SH-SY5Y (cell line): Measurements from ENCODE around the gene TCF12.

Source experiments
- GATA2 ChIP-seq: IDR thresholded peaks from 2 replicates; pipeline ENCODE4 v1.6.1; 2011; ENCODE audit warnings: mild to moderate bottlenecking, low read depth, low read length
- GATA3 ChIP-seq: IDR thresholded peaks from 2 replicates; pipeline ENCODE4 v1.6.1; 2011; ENCODE audit warnings: low read depth, mild to moderate bottlenecking, low read length, moderate library complexity

Gene TCF12

DNA sequence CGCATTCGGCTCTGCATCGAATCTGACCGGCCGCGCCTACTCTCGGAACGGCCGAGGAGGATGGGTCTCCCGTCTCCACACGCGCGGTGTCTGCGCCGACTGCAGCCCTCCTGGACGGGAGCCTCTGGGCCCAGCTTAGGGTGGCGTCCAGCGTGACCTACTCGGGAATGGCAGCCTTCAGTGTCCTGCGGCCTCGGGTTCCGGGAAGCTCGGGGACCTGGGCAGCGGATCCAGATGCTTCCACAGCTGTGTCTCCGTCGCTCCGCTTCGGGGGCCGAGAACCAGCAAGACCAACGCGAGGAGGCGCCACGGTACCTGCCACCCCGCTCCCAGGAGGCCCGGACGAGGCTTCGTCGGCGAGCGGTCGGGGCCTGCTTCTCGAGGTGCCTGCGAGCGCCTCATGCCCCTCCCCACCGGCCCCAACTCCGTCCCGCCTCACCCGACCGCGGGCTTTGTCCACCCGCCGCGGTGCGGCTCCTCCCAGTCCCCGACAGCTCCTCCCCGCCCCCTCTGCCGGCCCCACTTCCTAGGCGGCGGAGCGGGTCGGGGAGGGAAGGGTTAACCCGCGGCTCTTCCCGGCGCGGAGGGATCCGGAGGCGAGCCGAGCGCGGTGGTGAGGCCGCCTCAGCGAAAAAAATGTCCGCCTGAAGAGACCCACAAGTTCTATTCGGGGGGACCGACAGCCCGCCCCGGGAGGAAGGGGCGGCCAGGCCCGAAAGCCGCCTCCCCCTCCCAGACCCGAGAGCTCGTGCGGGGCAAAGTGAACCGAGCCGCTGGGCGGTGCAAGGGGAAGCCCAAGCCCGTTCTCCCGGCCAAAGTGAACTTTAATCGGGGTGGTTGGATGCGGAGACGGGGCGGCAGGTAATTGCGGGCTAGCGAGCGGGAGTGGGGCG lies at the start of gene TCF12:
TSS of gene TCF12 (plus strand) at position 599 of the 893 bp plus-strand sequence. CDS start 1,270 bp downstream, outside the sequence.
- TF ChIP-seq GATA2 (no peak), GATA3 (no peak)

DNA sequence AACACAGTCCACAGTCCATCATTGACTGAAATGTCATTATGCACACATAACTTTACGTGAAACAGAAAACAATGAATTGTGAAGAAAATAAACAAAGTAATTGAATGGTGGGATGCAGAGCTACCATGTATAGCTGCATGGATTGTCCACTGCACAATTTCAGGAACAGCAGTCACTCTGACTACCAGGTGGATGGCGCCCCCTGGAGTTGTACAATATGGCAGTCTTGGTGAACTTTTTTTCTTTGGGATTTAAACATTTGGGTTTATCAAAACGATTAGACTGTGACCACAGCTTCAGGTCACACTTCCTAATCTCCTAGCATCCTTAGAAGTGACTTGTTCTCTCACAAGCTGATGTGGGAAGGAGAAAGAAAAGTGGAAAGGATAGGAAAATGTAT lies 48.9 kb upstream of the TCF12 start:
- TF ChIP-seq GATA3, result no peak
- TF ChIP-seq GATA2, result no peak

DNA sequence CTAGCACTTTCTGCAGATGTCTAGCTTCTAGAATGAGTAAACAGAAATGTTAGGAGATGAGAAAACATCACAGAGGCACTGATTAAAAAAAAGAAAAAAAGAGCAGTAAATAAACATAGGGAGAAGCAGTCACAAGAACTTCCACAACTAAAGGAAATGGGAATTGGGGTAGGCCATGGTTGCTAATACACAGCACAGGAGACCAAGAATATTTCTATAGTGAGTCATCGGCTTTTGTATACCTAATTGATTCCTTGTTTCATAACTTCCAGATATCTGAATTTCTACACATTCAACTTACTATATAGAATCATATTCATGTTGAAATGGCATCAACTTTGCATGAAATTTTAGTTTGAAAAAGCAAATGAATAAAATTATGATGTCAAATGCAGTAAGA lies 47.3 kb upstream of the TCF12 start:
- no peak for TF ChIP-seq GATA2
- no peak for TF ChIP-seq GATA3

DNA sequence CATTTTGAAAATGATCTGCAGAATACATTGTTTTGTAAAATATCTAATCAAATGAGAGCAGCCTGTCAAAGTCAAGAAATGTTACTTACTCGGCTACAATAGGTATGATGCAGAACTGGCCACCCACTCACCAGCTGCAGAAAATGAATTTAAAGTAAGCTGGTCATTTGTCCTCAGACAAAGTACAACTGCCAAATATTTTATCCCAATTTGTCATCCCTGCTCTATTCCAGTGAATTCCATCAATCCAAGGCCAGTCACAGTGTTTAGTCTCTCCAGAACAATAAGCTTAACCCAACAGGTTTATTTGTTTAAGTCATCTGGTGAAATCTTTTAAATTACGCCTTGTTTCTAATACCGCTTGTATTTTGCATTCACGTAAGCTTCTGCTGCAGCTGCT lies 46.6 kb upstream of the TCF12 start:
- TF ChIP-seq GATA3, result no peak
- no peak for TF ChIP-seq GATA2

DNA sequence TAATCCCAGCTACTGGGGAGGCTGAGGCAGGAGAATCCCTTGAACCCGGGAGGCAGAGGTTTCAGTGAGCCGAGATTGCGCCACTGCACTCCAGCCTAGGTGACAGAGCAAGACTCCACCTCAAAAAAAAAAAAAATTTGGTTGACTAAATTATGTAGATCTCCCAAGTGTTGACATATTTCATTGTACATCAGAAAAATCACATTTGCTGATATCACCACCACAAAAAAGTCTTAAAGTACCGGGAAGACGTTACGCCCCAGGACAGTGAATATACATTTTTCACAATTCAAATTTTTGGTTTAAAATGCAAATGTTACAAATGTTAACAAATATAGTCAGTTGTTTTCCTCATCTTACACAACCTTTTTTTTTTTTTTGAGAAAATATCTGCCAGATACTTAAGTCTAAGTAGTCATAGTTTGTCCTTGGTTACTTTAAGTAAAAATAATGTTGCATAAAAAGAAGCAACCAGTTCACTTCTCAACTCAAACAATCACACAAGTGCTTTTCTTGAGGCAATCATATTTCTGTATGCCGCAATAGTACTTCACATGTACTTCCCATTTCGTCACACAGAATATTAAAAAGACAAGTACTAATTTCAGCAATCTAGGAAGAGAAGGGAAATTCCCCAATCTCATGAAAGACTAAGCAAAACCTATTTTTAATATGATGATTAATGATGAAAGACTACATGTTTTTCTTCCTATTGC lies 41.0 kb upstream of the TCF12 start:
- TF ChIP-seq GATA2 (no peak), GATA3 (no peak)

DNA sequence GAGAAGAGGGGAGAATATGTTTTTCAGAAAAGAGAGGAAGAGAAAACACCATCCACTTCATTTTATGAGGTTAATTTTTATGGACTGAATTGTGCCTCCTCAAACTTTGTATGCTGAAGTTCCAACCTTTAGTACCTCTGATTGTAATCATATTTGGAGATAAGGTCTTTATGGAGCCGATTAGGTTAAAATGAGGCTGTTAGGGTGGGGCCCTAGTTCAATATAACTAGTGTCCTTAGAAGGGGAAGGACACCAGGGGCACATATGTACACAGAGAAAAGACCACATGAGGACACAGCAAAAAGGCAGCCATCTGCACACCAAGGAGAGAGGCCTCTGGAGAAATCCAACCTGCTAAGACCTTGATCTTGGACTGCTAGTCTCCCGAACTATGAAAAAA lies 38.9 kb upstream of the TCF12 start:
- TF ChIP-seq GATA3 (no peak), GATA2 (no peak)

DNA sequence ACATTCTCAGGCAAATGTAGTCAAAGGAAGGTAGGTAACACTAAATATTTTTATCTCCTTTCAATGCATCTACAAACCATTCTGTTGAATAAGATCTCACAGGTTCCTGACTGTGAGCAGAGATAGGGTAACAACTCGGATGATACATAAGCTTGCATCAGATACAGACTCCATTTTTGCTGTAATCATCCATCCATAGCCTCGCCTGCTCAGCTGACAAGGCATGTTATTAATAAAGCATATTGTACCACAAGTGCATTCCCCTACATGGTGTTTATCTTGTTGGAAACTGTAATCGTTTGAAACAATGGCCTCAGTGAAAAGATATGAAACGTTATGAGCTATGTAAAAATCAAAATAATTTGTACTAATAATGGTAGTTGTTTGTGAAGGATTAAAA lies 35.4 kb upstream of the TCF12 start:
- no peak for TF ChIP-seq GATA2
- no peak for TF ChIP-seq GATA3

DNA sequence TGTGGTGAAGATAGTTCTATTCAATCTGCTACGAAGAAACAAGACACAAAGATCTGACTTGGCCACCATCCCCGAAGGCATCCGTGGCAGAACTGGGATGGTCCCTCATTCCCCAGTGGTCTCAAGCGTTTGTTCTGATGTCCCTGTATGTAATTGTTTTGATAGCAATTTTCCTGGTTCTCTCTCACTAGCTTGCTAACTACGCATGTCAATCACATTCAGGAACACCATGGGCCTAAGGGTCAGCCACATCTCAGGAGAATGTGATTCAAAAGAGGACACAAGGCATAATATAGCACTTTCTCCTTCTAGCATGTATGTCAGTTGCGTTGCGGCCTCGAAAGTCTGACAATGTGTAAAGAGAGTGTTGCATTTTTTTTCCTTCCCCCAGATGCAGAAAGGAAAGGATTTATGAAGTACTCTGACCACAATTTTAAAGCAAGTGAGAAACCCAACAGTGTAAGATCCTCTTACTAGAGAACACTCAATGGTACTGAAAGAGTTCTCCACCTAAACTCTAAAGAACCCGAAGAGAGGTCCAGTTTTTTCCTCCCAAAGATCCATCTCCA lies 32.0 kb upstream of the TCF12 start:
- no peak for TF ChIP-seq GATA2
- no peak for TF ChIP-seq GATA3

DNA sequence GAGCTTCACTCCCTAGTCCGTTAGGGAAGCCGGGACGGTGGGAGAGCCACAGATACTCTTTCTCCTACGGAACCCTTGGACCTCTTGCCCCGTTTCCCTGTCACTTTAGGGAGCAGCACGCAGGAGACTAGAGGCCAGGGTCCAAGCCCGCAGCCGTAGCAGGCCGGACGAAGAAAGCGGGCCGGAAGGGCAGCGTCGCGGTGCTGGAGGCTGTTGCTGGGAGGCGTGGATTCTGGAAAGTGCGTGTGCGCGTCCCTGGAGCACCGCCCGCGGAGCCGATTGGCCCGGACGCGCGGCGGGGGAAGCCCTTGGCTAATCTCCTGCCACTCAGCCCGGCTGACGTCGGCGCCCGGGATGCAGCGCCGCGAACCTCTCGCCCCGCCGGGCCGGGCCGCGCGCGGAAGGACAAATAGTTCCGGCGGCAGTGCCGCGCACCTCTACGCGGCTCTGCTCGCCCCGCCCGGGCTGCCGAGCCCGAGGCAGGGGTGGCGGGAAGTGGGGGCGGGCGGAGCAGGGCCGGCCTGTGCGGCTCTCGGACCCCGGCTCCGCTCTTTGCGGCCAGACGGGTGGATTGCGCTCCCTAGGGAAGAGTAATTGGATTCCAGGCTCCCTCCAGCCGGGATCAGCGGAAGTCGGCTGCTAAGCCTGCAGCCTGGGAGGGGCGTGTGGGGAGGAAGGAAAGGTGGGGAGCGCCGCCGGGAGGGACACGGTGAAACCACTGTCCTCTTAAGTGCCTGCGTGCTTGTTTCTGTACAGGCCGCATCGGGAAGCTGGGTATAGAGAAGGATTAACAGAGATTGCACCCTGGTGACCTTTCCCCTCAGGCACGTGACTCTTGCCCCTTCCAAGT lies 31.3 kb upstream of the TCF12 start:
- TF ChIP-seq GATA2 (no peak), GATA3 (no peak)

DNA sequence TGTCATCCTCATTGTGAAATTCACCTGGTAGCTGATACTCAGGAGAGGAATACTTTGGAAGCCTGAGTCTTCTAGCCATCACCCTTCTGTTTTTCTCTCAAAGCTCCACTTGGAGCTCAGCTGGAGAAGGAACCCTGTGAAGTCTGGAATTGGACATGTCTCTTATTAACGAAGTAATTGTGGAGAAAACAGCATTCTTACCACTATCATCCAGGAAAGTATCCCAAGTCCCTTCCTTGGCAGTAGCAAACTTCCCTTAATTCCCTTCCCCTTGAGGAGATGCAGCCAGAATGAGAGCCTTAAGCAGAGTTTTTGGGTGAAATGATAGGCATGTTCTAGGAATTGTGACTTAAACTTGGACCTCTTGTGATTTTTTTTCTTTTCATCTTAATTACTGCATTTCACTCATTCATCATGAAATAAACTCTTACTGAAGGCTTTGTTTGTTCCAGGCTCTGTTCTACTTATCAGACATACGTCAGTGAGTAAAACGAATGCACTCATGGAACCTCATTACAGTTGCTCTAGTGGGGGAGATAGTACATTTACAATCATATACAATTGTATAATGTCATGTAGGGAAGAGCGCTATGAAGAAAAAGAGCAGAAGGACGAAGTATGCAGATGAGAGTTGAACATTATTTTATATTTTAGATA lies 30.5 kb upstream of the TCF12 start:
- TF ChIP-seq GATA3 (no peak), GATA2 (no peak)

DNA sequence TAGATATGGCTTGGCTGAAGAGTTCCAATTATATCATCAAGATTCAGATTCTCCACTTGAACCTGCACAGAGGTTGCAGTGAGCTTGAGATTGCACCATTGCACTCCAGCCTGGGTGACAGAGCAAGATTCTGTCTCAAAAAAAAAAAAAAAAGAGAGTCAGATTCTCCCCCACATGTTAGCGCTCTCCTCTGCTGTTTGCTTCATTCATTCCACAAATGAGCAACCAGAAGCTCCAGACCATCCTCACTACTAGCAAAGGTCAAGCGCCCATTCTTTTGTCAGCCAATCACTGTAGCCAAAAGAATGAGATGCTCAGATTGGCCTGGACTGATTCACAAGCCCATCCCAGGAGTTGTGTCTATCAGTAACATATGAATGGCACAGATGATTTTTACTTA lies 28.4 kb upstream of the TCF12 start:
- TF ChIP-seq GATA3, result no peak
- no peak for TF ChIP-seq GATA2

DNA sequence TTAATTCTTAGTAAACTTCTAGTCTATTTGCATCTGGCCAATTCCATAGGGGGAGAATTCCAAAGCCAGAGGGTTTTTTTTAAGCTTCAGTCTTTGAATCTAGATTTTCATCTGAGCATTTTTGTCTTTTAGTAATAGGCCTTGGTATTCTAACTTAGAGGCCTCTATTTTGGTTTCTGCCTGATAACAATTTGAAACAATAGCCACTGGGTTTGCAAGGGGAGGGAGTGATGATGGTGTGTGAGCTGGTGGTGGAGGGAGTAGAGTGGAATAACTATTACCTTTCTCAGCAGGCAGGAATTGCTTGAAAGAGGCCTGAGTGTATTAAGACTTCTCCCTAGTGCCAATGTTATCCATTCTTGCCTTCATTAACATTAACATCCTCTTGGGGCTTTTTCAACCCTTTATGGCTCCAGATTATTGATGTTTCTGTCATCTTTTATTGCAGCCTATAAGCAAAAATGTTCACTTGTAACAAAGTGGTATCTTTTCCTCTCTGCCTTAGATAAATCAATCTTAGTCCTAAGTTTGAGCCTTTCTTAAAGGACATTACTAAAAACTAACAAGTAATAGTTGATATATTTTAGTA lies 26.5 kb upstream of the TCF12 start:
- TF ChIP-seq GATA3 (no peak), GATA2 (no peak)
